Thyroid gland (tissue), 4 donors: Measurements from ENCODE around the gene ANO2.

ENCODE experiments used
- CTCF ChIP-seq, 6 experiments: fragments of 200-600 bp in 3 of 6; fragments of 450-650 bp in 3 of 6; sonication (generic) in 3 of 6; IDR thresholded peaks; one replicate each; pipeline ENCODE4 v1.5.1; 2016 to 2019; ENCODE audit warnings: antibody characterized with exemption in 6 of 6, mild to moderate bottlenecking in 2 of 6, inconsistent platforms in 1 of 6, moderate library complexity in 1 of 6
- POLR2A ChIP-seq, 2 donors: fragments of 450-650 bp; IDR thresholded peaks; one replicate each; pipeline ENCODE4 v1.6.1; 2017; ENCODE audit warnings: antibody characterized with exemption in 2 of 2, mild to moderate bottlenecking in 2 of 2, moderate library complexity in 1 of 2

GRCh38 chr12:5556946-5557673, 387.9 kb downstream of the ANO2 start:
- TF ChIP-seq CTCF (IDR thresholded peaks at IDR 0.05), result no peak
- no peak for TF ChIP-seq POLR2A (IDR thresholded peaks at IDR 0.05)
